H1 (cell line): ENCODE data around the gene TENT4B.

Source experiments
- JUN ChIP-seq: IDR thresholded peaks from 2 replicates; pipeline ENCODE4 v1.6.1; 2011; ENCODE audit warnings: low read depth, mild to moderate bottlenecking, improper control_type of control experiment, low read length
- JUND ChIP-seq: IDR thresholded peaks from 2 replicates; pipeline ENCODE4 v1.6.1; 2011; ENCODE audit warnings: mild to moderate bottlenecking, improper control_type of control experiment, low read length
- KDM5A ChIP-seq: fragments of 200-600 bp; IDR thresholded peaks from 2 replicates; pipeline ENCODE4 v1.7.1; 2012; ENCODE audit warnings: mild to moderate bottlenecking, low read length, inconsistent platforms, mixed read lengths
- MAFK ChIP-seq: IDR thresholded peaks from 2 replicates; pipeline ENCODE4 v1.6.1; 2012; ENCODE audit warnings: low read depth, mild to moderate bottlenecking, improper control_type of control experiment, low read length
- POLR2A ChIP-seq, 2 experiments: IDR thresholded peaks; 1 replicate in 1 of 2; 2 replicates in 1 of 2; pipeline ENCODE4 v1.6.1; 2011; ENCODE audit warnings: low read depth in 2 of 2, low read length in 2 of 2, mild to moderate bottlenecking in 2 of 2; ENCODE audit errors: control extremely low read depth in 1 of 2
- POLR2AphosphoS5 ChIP-seq: IDR thresholded peaks from 2 replicates; pipeline ENCODE4 v1.6.1; 2011; ENCODE audit warnings: low read depth, low read length
- TAF1 ChIP-seq: IDR thresholded peaks from 2 replicates; pipeline ENCODE4 v1.6.1; 2011; ENCODE audit warnings: mild to moderate bottlenecking, low read depth, low read length
- TF ChIP-seq, protein P1 (sequence below), 3 experiments: IDR thresholded peaks; 1 replicate in 2 of 3; 2 replicates in 1 of 3; pipeline versions ENCODE4 v1.5.1 to v1.6.1; 2011; ENCODE audit warnings: low read length in 3 of 3, mild to moderate bottlenecking in 3 of 3, inconsistent platforms in 2 of 3, low read depth in 1 of 3, moderate library complexity in 1 of 3; ENCODE audit not compliant: insufficient read depth in 1 of 3; ENCODE audit errors: control extremely low read depth in 1 of 3

DNA sequence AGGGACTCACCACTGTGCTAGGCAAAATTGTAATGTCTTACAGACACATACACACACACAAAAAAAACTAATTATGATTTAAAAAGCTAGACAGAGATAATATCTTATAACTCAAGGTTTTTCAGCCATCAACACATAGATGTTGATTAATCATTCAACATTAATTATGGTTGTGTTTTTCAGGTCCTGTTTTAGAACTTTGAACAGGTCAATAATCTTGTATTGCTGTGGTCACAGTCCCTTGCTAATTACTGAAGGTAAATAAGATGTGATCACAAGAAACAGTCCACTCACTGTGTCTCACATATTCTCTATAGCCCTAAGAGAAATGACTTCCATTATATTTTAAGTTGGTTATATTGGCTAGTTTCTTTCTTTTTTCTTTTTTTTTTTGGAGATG lies 32.4 kb upstream of the TENT4B start:
- TF ChIP-seq, protein P1, sequence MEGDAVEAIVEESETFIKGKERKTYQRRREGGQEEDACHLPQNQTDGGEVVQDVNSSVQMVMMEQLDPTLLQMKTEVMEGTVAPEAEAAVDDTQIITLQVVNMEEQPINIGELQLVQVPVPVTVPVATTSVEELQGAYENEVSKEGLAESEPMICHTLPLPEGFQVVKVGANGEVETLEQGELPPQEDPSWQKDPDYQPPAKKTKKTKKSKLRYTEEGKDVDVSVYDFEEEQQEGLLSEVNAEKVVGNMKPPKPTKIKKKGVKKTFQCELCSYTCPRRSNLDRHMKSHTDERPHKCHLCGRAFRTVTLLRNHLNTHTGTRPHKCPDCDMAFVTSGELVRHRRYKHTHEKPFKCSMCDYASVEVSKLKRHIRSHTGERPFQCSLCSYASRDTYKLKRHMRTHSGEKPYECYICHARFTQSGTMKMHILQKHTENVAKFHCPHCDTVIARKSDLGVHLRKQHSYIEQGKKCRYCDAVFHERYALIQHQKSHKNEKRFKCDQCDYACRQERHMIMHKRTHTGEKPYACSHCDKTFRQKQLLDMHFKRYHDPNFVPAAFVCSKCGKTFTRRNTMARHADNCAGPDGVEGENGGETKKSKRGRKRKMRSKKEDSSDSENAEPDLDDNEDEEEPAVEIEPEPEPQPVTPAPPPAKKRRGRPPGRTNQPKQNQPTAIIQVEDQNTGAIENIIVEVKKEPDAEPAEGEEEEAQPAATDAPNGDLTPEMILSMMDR (IDR thresholded peaks at IDR 0.05; ENCODE audit: control extremely low read depth in 1 of 3, insufficient read depth in 1 of 3, low read depth in 1 of 3, low read length in 3 of 3): no peak
- TF ChIP-seq POLR2A (IDR thresholded peaks at IDR 0.05; ENCODE audit: control extremely low read depth in 1 of 2, low read depth in 2 of 2, low read length in 2 of 2) (no peak), TAF1 (no peak), JUN (no peak), POLR2AphosphoS5 (no peak), KDM5A (no peak), JUND (no peak), MAFK (no peak)
